RWPE1 (cell line): ENCODE data around the gene CNDP2.

Source experiments
- CTCF ChIA-PET: fragments of 350-600 bp; sonication (Branson Sonifier 250); formaldehyde crosslinking; extraction: SDS; loops from one replicate; lab custom pipeline; 2021; lab: Yijun Ruan, JAX
- POLR2A ChIA-PET: fragments of 400-600 bp; formaldehyde crosslinking; extraction: SDS; loops from one replicate; lab custom pipeline; 2020; ENCODE audit warnings: antibody characterized with exemption; ENCODE audit not compliant: low non-redundant PET; lab: Yijun Ruan, JAX
- DNase-seq: peaks from one replicate; pipeline ENCODE4 v3.0.0; 2012; ENCODE audit warnings: low spot score
- H3K27ac ChIP-seq: fragments of 450-650 bp; 2 replicates; pipeline ENCODE4 v1.5.1; 2017
- TF ChIP-seq, protein P1 (sequence below): fragments of 450-650 bp; conservative IDR thresholded peaks from 2 replicates; pipeline ENCODE4 v1.5.1; 2017; ENCODE audit warnings: low read depth, mild to moderate bottlenecking

CNDP2 gene

DNA sequence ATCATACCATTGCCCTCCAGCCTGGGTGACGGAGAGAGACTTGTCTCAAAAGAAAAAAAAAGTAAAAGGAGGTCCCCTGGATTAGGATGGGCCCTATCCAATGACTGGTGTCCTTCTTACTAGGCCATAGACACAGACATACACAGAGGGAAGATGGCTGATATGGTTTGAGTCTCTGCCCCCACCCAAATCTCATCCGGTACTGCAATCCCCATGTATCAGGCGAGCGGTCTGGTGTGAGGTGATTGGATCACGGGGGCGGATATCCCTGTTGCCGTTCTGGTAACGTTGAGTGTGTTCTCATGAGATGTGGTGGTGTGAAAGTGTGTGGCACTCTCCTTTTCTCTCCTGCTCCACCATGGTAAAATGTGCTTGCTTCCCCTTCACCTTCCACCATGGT is 7.8 kb upstream of the CNDP2 start:
- DNase-seq = no peak
- TF ChIP-seq, protein P1, sequence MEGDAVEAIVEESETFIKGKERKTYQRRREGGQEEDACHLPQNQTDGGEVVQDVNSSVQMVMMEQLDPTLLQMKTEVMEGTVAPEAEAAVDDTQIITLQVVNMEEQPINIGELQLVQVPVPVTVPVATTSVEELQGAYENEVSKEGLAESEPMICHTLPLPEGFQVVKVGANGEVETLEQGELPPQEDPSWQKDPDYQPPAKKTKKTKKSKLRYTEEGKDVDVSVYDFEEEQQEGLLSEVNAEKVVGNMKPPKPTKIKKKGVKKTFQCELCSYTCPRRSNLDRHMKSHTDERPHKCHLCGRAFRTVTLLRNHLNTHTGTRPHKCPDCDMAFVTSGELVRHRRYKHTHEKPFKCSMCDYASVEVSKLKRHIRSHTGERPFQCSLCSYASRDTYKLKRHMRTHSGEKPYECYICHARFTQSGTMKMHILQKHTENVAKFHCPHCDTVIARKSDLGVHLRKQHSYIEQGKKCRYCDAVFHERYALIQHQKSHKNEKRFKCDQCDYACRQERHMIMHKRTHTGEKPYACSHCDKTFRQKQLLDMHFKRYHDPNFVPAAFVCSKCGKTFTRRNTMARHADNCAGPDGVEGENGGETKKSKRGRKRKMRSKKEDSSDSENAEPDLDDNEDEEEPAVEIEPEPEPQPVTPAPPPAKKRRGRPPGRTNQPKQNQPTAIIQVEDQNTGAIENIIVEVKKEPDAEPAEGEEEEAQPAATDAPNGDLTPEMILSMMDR = no peak
- H3K27ac ChIP-seq = no peak overlapping the region
- CTCF ChIA-PET = no interaction called here
- POLR2A ChIA-PET = no interaction called here

DNA sequence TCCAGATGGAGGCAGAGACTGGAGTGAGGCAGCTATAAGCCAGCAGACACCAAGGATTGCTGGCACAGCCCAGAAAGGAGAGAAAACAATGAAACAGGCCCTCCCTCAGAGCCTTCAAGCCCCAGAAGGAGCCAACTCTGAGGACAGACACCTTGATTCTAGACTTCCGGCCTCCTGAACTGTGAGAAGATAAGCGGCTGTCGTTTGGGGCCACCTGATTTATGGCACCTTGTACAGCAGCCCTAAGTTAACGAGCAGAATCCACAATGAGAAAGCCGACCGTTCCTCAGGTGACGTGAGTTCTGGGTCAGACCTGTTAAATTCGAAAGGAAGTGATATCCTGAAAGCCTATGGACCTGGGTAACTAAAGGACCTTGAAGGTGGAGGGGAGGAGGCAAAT is 7.3 kb upstream of the CNDP2 start:
- ChIA-PET CTCF (no interaction called here), POLR2A (no interaction called here)
- no peak overlapping the region for H3K27ac ChIP-seq
- TF ChIP-seq, protein P1 = no peak
- no peak for DNase-seq

- ChIA-PET POLR2A (no interaction called here), CTCF (no interaction called here)
- no peak overlapping the region for H3K27ac ChIP-seq
- TF ChIP-seq, protein P1 = no peak
- no peak for DNase-seq
These were observed 6.5 kb upstream of the CNDP2 start for GRCh38 chr18:74489676-74490075.

DNA sequence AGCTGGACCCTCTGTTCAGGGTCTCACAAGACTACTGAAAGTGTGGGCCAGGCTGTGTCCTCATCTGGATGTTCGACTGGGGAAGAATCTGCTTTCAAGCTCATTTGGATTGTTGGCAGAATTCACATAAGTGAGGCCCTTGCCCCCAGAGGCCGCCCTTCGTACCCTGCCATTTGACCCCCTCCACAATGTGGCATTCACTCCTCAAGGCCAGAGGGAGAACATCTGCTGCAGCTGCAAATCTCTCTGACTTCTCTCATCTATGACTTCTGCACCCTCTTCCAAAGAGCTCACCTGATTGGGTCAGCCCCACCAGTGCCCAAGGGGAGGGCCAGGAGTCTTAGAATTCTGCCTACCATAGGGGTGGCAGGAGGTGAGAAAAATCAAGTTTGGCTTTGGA is 3.9 kb upstream of the CNDP2 start:
- H3K27ac ChIP-seq = no peak overlapping the region
- DNase-seq = no peak
- TF ChIP-seq, protein P1 = no peak
- ChIA-PET CTCF (no interaction called here), POLR2A (no interaction called here)

DNA sequence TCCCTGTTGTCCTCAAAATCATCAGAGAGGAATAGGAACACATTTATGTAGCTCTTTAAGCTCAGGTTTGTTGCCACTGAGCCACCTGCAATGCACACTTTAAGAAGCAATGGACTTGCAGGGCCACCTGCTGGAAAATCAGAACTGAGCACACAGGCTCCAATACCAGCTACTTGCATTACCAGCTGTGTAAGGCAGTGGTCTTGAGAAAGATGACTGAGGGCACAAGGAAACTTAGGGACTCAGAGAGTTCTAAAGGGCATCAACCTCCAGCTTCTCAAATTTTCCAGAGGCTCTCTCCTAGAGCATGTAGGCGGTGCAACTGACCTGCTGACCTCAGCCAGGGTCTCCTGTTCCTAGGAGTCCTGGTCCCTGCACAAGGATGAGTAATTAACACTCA is 2.5 kb upstream of the CNDP2 start:
- no peak for DNase-seq
- POLR2A ChIA-PET = no interaction called here
- no peak overlapping the region for H3K27ac ChIP-seq
- CTCF ChIA-PET = interaction anchor here (0.6 to 1.1 kb wide), 6 partner anchors 48 to 151 kb away, joined by 3 to 7 read pairs (median 4); no protein-coding TSS in a partner anchor
- TF ChIP-seq, protein P1 = peak; percentile 77

DNA sequence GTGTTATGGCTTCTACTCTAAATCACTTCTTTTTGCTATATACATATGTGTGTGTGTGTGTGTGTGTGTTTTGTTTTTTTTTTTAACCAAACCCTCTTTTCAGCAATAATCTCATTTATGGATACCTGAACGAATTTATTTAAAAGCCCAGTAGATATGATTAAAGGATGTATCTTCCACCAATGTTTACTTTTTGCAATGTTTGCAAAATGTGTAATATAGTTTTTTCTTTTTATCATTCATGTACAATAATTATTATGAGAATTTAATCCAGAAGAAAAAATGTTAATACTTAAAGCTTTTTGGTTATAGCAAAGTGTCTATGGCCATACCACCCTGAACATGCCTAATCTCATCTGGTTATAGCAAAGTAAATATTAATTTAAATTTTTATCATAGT is 1.6 kb upstream of the CNDP2 start:
- DNase-seq = no peak
- TF ChIP-seq, protein P1 = no peak
- POLR2A ChIA-PET = no interaction called here
- CTCF ChIA-PET = no interaction called here
- no peak overlapping the region for H3K27ac ChIP-seq
